GM15510 (cell line): ENCODE results near the gene PTPRN2.

Source experiments
- POLR2A ChIP-seq: IDR thresholded peaks from 3 replicates; pipeline ENCODE4 v1.6.1; 2011; ENCODE audit warnings: borderline replicate concordance; ENCODE audit not compliant: insufficient read length; ENCODE audit errors: extremely low read depth

Gene PTPRN2

GRCh38 chr7:157643525-157643970, 944.1 kb downstream of the PTPRN2 start:
- TF ChIP-seq POLR2A = no peak

GRCh38 chr7:157641866-157642265, 945.8 kb downstream of the PTPRN2 start:
- no peak for TF ChIP-seq POLR2A

DNA sequence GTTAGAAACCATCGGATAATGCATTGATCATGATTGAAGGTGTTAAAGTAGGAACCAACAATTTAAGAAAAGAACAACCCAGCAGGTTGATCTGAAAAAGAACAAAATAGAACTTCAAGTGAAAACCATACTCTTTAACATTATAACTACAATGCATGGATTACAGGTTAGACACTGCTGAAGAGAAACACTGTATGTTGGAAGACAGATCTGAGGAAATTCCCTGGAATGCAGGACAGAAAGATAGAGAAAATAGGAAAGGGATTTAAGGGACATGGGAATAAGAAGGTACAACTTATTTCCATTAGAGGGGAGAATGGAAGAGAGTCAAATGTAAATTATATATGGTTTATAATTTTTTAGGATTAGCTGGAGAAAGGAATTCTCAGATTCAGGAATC, 947.5 kb downstream of the PTPRN2 start:
- no peak for TF ChIP-seq POLR2A

- no peak for TF ChIP-seq POLR2A
These were observed 949.1 kb downstream of the PTPRN2 start for GRCh38 chr7:157638563-157638962.

DNA sequence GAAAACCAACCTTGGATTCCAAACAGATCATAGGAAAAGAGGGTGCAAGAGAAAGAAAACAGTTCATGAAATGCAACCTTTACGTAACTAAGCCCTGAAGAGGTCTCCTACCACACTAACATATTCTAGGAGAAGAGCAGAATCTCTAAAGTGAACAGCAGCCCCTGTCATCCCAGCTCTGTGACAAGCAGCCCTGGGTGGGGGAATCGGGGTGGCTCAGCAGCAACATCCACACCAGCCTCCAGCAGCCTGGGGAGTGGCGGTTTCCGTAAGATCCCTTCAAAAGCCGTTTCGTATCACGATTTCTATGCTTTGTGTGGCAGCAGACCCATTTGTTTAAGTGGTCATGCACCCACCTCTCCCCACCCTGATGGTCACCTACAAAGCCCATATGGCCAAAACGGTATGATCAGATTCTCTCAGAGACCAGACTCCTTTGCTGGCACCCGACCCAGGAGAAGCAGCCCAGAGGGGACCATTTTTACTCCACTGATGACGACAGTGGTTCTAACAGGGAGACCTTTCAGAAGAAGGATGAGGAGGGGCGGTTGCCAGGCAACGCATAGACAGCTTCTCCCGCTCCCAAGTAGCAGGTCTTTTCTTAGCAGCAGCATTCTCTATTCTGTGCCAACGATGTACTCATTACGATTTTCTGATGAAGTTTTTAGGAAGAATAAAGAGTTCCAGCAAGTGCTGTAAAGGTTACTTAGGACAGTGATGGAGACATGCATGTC, 950.2 kb downstream of the PTPRN2 start:
- no peak for TF ChIP-seq POLR2A

DNA sequence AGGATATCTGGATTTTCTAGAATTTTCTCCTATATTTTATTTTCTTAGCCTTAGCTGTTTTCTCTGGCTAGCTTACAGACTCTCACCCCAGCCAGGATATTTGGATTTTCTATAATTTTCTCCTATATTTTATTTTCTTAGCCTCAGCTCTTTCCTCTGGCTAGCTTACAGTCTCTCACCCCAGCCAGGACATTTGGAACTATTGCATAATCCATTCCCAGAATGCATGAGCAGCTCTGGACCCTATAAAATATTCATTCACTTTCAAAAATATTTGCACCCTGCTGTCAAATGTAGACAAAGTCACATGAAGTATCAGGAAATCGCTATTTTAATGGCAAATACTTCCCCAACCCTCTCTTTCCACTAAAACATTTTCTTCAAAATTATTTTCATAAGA, 952.0 kb downstream of the PTPRN2 start:
- no peak for TF ChIP-seq POLR2A

- TF ChIP-seq POLR2A = no peak
These were observed 952.5 kb downstream of the PTPRN2 start for GRCh38 chr7:157635148-157635500.

DNA sequence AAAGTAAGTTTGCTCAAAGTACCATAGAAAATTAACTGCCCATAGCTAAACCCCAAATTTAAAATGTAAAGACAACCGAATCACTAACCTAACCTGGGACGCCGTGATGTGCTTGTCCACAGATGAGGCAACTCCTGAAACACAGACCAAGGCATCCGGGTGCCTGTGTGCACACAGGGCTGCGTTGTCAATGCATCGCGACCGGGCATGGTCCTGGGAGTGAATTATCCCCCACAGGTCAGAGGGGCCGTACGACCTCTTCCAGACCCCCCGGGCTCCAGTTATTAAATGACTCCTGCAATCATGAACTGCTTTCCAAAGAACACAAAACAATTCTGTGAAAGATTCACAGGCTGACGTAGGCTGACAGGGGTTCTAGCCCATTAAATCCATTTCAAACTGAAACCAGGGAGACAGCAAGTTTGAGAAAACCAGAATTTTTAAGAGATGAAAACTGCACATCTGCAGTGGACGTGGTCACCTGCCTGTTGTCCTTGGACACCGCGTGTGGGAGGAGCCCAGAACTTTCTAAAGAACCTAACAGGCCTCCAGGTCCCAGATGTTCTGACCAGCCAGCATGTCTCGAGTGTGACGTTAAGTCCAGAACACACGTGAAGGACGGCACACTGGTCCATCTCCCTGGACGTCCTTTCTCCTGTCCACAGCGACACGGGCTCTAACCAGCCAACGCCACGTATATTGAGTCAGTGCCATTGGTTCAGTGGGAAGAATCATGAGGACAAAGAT, 953.0 kb downstream of the PTPRN2 start:
- no peak for TF ChIP-seq POLR2A

GRCh38 chr7:157633465-157634185, 954.0 kb downstream of the PTPRN2 start:
- TF ChIP-seq POLR2A = no peak

DNA sequence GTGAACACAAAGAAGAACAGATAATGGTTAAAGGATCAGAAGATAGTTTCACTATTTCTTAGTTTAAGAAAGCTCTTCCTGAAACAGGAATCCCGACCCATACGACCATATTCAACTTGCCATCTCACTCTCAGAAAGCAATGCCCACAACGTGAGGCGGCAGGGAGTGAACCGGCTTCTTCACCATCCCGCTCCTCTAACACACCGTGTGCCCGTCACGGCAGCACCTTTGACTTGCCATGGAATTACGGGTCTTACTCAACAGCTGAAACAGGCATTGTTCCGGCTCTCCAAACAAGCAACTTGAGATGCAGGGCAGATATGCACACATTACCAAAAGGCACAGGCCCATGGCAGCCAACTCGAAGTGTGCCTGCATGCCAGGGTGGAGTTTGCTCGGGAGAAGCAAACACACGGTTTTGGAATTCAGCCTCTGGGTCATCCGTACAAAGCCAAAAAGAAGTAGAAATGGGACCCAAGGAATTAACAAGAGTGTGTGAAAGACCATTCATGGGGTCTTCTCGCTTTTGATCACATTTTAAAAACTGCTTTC, 957.2 kb downstream of the PTPRN2 start:
- TF ChIP-seq POLR2A = no peak

DNA sequence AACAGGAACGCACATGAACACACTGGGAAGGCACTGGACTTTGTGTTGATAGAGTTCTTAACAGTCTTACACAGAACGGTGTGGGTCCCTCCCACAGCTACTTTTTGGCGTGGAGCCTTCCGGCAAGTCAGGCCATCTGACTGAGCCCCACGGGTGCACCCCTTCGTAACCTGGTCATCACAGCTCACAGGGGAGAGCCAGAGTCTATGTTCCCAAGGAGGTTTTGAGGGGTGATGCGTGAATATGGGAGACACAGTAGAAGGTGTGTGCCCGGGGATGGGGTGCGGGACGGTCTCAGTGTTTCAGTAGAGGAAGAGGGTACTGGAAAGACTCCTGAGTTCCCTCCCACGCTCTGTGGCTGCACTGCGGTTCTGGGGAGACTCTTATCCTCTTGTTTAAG, 959.2 kb downstream of the PTPRN2 start:
- no peak for TF ChIP-seq POLR2A

GRCh38 chr7:157627646-157628045, 960.0 kb downstream of the PTPRN2 start:
- TF ChIP-seq POLR2A = no peak

DNA sequence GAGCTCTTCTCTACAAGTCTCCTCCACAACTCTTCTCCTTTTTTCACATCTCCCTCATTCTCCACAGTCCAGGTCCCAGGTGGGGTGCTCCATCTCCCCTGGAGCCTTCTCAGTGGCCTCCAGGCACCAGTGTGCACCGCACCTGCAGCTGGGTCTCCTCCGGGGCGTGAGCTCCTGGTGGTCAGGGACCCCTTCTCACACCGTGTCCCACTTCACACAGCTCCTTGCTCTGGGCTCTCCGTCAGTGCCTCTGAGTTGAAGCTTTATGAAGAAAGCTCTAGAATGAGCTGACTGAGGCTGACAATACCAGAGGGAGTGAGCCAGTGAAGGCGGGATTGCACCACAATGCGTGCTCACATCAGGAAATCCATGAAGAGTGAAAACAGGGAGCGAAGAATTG, 960.6 kb downstream of the PTPRN2 start:
- TF ChIP-seq POLR2A = no peak

DNA sequence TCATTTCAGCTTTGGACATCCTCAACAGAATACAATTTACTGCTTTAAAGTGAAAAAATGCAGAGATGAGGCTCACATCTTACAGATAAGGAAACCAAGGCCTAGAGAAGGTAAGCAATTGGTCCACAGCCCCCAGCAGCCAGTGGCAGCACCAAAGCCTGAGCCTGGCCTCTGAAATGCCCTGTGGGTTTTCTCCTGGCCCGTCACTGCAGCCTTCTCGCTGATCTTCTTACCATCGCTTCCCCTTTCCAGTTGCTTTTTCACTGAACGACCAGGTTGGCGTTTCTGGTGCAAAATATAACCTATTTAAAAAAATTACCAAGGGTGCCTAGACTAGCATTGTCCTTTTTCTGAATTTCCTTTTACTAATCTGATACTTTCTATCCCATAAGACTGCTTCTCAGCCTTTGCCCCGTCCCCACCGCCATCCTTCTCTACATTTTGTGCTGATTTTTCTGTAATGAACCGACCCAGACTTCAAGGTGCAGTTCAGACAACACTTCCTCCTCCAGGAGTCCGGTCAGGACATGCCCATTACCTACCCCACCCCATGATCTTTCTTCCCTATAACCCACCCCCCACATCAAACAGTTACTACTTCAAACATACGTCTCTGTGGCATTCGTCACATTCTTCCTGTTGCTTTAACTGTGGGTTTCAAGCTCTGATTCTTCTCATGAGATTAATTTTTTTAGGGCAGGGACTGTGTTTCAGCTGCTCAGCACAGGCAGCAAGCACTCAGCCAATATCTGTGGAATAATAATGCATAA, 961.5 kb downstream of the PTPRN2 start:
- TF ChIP-seq POLR2A = no peak
